Globus pallidus (tissue), 1 donor: ENCODE data around the gene GNA15.

ENCODE experiments used
- DNase-seq: peaks from one replicate; pipeline ENCODE4 v3.0.0-alpha.2; 2015; ENCODE audit warnings: low spot score

Gene GNA15

GRCh38 chr19:3121396-3121795 lies 14.4 kb upstream of the GNA15 start:
- no peak for DNase-seq

DNA sequence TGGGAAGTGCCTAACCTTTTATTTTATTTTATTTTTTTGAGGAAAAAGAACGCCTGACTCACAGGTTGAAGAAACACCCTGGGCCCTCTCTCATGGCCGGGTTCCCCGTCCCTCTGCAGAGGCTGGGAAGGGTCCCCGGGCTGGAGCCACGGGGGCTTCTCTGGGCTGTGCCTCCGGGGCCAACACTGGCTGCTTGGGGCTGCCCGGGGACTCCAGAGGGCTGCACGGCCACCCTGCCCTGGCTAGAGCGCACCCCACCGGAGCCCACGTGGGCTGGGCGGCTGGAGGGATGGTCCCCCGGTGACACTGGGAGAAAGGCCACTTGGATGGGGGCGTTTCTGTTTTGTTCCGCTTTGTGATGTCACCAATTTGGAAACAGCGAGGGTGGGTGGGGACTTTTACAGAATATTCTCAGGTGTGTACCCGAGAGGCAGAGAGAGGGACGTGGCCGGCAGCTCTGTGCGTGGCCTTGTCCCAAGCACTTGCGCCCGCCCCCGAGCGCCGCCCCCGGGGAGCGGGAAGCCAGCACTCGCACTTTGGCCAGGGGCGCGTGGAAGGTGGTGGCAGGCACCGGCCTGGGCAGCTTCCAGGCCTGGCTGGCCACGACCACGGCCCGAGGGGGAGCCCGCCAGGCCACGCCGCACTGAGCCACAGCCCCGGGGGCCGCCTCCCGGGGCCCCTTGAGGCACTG lies 13.9 kb upstream of the GNA15 start:
- no peak for DNase-seq

DNA sequence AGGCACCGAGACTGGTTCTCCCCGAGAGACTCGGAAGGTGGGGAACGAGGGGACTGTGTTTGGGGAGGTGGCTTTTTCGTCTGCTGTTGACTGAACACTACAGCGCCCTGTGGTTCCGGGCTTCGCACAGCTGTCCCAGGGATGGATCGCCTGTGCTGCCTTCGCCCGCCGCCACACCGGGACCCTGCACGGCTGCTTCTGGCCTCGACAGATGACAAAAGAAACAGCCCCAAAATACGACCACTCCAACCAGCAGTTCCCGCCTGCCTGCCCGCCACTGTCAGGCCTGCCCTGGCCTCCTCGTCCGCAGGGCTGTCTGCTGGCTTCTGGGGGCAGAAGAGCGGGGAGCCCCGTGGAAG lies 13.3 kb upstream of the GNA15 start:
- DNase-seq = no peak

DNA sequence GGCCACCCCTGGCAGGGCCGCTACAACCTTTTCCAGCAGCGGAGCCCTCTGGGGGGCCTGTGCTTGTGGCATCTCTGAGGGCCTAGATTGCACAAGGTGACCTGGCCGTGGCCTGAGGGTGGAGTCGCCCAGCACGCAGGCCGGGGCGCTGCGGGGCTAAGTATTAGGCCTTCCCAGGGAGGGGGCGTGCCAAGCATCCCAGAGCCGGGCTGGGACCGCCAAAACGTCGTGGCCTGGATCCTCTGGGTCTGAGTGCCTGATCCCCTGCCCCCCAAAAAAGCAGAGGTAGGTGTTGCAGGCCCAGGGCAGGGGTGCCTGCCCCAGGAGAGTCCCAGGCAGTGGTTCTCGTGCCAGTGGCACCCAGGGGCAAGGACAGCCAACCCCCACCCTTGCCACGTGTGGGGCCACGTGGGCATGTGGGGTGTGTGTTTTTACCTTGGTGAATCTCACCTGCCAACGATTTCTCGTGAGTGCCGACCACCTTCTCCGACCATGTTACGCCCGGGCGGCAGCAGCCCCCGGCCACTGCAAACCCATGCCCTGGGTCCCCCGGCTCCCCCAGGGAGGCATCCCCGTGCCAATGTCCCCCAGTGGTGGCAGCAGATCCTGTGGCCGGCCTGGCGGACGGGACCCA lies 12.6 kb upstream of the GNA15 start:
- DNase-seq = no peak

GRCh38 chr19:3123956-3124355 lies 11.9 kb upstream of the GNA15 start:
- DNase-seq = no peak

DNA sequence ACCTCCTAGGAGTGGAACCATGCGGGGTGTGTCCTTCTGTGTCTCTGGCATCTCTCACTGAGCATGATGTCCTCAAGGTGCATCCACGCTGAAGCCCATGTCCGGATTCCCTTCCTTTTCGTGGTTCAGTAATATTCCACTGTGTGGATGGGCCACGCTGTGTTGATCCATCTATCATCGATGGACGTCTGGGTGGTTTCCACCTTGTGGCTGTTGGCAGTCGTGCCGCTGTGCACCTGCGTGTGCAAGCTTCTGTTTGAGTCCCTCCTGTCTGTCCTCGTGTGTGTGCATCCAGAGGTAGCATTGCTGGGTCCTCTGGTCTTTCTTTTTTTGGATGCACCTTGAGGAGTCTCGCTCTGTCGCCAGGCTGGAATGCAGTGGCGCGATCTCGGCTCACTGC lies 11.2 kb upstream of the GNA15 start:
- DNase-seq = no peak

GRCh38 chr19:3125900-3126524 lies 9.8 kb upstream of the GNA15 start:
- DNase-seq = no peak

DNA sequence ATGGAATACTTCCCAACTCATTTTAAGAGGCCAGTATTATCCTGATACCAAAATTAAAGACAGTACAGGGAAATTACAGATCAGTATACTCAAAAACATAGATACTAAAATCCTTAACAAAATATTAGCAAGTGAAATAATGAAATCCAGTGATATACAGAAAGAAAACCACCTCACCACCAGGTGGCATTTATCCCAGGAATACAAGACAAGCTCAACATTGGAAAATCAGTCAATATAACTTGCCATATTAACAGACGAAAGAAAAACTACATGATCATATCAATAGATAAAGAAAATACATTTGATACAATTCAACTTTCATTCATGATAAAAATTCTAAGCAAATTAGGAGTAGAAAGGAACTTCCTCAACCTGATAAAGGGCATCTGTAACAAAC lies 6.7 kb upstream of the GNA15 start:
- no peak for DNase-seq

- no peak for DNase-seq
Measured at GRCh38 chr19:3131168-3131567, 4.7 kb upstream of the GNA15 start.

DNA sequence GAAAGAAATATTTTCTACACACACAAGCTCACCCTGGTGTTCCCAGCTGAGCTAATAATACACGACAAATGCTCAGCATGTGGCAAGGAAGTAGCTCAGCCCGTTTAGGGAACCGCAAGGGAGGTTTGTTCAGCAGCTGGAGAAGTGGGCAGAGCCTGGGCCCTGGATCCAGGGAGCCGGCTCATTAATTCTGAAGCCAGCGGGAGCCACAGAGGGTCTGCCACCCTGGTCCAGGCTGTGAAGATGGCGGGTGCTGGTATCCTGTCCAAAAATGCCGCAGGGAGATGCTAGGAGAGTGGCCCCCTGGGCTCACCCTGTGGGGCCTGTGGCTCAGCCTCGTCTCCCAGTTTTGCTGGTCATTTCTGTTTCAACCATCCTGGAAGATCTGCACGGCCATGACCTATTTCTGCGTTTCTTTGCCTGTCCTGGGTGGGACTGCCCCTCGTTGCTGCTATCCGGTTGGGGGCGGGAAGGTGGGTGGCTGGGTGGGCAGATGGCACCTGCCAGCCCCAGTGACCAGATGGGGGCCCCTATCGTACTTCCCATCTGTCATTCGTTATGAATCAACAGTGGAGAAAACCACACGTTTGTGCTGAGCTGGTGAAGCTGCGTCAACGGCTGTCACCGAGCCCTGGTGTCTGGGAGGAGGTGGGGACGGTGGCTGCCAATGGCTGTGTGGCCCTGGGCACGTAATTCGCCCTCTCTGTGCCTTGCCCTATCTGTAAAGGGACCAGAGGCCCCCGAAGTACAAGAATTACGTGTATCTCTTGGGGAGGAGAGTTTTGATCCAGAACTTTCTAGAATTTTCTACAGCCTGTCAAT lies 2.7 kb upstream of the GNA15 start:
- DNase-seq = no peak

DNA sequence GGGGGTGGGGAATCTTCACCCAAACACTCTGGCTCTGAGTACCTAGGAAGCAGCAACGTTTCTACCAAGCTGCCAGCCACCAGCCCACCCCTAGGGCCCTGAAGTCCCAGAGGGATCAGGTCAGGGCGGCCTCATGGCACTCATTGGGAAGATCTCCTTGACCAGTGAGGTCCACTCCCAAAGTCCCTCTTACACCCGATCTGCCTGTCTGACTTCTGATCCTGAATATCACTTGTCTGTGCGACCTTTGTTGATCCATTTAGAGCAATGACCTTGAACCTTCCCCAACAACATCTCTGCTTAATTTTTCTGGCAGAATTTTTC lies 2.1 kb upstream of the GNA15 start:
- no peak for DNase-seq

DNA sequence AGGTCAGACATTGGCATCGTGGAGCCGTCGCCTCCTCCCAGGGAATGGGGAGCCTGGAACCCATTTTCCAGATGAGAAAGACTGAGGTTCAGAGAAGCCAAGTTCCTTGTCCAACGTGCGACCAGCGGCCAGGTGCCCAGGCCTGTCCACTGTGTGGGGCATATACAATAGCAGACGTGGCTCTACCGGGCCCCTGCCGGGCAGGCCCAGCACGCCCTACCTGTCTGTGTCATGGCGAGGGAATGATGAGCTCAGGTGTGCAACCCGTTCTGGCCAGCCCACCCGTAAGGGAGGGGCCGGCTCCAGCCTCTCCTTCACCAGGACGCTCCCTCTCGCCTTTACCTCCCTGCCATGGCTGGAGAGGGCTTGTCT lies 837 bp downstream of the GNA15 start:
- DNase-seq = no peak

DNA sequence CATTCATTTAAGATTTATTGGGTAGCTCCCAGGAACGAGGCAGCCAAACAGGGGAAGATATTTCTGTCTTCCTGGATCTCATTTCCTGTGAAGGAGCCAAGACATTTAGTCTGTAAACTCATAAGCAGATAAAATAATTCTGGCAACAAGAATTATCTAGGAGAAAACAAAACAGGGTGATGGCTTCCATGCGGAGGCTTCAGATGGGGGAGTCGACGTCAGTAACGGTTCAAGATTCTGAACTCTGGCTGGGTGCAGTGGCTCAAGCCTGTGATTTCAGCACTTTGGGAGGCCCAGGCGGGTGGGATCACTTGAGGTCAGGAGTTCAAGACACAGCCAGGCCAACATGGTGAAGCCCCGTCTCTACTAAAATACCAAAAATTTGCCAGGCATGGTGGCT lies 1.3 kb downstream of the GNA15 start:
- DNase-seq = no peak

GRCh38 chr19:3138268-3138667 lies 2.4 kb downstream of the GNA15 start:
- DNase-seq = no peak

GRCh38 chr19:3140667-3141038 lies 4.8 kb downstream of the GNA15 start:
- no peak for DNase-seq

DNA sequence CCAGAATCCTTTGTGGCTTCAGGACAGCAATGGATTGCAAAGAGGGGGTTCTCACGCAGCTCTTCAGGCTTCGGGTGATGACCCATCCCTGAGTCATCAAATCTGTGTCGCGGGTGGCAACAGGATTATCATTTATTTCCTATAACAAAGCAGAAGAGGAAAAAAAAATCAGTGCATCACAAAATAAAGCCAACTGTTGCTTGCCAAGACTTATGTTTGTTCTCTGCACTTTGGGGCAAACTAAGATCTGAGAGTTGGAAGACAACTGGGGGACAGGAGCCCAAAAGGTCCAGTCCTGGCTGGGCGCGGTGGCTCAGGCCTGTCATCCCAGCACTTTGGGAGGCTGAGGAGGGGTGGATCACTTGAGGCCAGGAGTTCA lies 6.4 kb downstream of the GNA15 start:
- no peak for DNase-seq

DNA sequence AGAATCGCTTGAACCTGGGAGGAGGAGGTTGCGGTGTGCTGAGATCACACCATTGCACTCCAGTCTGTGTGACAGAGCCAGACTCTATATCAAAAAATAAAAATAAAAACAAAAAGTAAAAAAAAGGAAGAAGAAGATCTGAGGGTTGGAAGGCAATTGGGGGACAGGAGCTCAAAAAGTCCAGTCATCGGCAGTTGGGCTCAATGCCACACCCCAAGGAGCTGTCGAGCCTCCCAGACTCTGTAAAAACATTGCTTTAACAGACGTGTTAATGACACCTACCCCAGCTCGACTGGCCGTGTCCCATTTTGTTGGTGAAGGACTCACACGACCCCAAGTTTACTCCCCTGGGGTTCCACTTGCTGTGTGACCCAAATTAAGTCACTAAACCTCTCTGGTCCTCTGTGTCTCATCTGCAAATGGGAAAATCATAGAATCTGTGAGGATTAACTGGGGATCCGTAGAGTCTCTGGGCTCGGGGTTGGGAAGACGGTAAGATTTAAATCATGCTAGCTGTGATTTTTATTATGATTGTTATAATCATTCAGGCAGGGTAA lies 7.0 kb downstream of the GNA15 start:
- no peak for DNase-seq

GRCh38 chr19:3145909-3146676 lies 10.3 kb downstream of the GNA15 start:
- DNase-seq = no peak

DNA sequence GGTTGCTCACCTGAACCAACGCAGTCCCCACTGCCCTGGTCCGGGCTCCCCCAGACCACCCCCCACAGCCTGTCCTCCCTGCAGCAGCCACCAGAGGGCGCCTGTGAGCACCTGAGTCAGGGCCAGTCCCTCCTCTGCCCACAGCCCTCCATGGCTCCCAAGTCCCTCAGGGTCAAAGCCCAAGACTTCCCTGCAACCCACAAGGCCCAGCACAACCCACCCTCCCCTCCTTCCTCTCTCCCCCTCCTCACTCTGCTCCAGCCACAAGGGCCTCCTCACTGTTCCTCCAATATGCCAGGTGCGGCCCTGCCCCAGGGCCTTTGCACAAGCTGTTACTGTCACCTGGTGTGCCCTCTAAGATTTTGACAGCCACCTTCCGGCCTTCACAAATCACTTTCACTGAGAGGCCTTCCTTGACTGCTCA lies 10.9 kb downstream of the GNA15 start:
- DNase-seq = no peak

DNA sequence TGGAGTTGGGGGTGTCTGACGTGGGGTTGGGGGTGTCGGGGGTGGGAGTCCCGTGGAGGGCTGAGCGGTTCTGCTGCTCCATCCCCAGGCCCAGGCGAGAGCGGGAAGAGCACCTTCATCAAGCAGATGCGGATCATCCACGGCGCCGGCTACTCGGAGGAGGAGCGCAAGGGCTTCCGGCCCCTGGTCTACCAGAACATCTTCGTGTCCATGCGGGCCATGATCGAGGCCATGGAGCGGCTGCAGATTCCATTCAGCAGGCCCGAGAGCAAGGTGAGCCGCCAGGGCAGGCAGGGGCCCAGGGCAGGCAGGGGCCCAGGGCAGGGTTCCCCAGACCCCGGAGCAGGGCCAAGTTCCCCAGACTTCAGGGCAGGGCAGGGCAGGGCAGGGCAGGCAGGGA lies 12.7 kb downstream of the GNA15 start:
- no peak for DNase-seq

DNA sequence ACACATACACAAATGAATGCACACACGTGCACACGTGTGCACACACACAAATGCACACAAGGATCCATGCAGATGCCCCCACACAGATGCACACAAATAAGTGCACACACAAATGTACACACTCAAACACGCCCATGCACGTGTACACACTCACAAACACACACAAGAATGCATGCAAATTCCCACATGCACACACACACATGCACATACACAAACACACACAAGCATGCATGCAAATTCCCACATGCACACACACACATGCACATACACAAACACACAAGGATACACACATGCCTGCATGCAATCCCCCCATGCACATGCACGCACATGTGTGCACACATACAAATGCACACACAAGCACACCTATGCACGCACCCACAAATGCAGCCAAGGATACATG lies 13.3 kb downstream of the GNA15 start:
- DNase-seq = no peak
